Measurements from ENCODE around the gene RHOC. TPM values are rescaled to one million over a fixed set of nuclear protein-coding genes. Genes with fewer than 3 reads are reported as not detected.

Gene RHOC
- total RNA-seq, 4 donors from 2014 or later, result 222 to 374 (median 324) TPM

GRCh38 chr1:112651205-112651604 lies 55.7 kb downstream of the RHOC start:
- H3K27me3 ChIP-seq, result no peaks in the 10 kb centered on the region
- no peak for DNase-seq (ENCODE audit: extremely low spot score)
- H3K9me3 ChIP-seq, result no peaks in the 10 kb centered on the region
- intact Hi-C loops (cut with DNase I), result no loop called here
- H3K4me1 ChIP-seq, result peaks cover 0 to 2% (median 0%) of the 10 kb centered on the region in 4 donors
- H3K4me3 ChIP-seq, result no peak overlapping the region
- TF ChIP-seq CTCF (IDR thresholded peaks at IDR 0.05) (no peak), POLR2A (IDR thresholded peaks at IDR 0.05; ENCODE audit: low read depth) (no peak), POLR2AphosphoS5 (IDR thresholded peaks at IDR 0.05) (no peak), EP300 (IDR thresholded peaks at IDR 0.05) (no peak)
- H3K36me3 ChIP-seq, result peaks cover 0 to 81% (median 53%) of the 10 kb centered on the region in 4 donors
- no peak overlapping the region for H3K27ac ChIP-seq (replicated peaks in 1 of 4)
- 100% methylated on average over 1 of the region's 1 CpG for WGBS

Other genes starting within 250 kb of the RHOC start
- gene WNT2B, start 198.2 kb downstream of the RHOC start, total RNA-seq, result 1 to 10 TPM; 2.7 to 6.3 (median 3.8) TPM
- gene ST7L, start 88.0 kb downstream of the RHOC start, total RNA-seq, result 10 to 100 TPM; 12.9 to 23.0 (median 21.0) TPM
- gene CAPZA1, start 87.3 kb downstream of the RHOC start, total RNA-seq, result 10 to 100 TPM; 61.9 to 77.5 (median 69.1) TPM
- gene MOV10, start 32.5 kb downstream of the RHOC start, total RNA-seq, result 10 to 100 TPM; 12.3 to 24.1 (median 18.7) TPM
- gene PPM1J, start 8.2 kb upstream of the RHOC start, total RNA-seq, result 1 to 10 TPM in 3 of 4 donors, under 1 TPM in 1; 0.42 to 3.6 (median 2.3) TPM
- gene SLC16A1, start 249.1 kb upstream of the RHOC start, total RNA-seq, result 10 to 100 TPM; 29.9 to 40.1 (median 33.7) TPM